WTC11 (cell line): ENCODE measurements around the gene SNAP47. TPM values are rescaled to one million over a fixed set of nuclear protein-coding genes. Genes with fewer than 3 reads are reported as not detected.

Experiments
- ATAC-seq: fragments of 200-7000 bp; cut with Tn5 transposase; 2 replicates; pipeline ENCODE4 v1.10.0; 2021; ENCODE audit warnings: mild to moderate bottlenecking, moderate library complexity
- CTCF ChIA-PET: fragments of 300-600 bp; sonication (Branson Sonifier 250); formaldehyde crosslinking; loops from one replicate; lab custom pipeline; 2021; ENCODE audit warnings: antibody characterized with exemption; lab: Charles Lee
- POLR2A ChIA-PET: fragments of 350-600 bp; sonication (Branson Sonifier 250); formaldehyde crosslinking; loops from one replicate; lab custom pipeline; 2021; ENCODE audit warnings: antibody characterized with exemption; lab: Charles Lee
- DNase-seq: peaks from one replicate; pipeline ENCODE4 v3.0.0; 2021; ENCODE audit warnings: low spot score
- H3K27ac Mint-ChIP-seq: 2 replicates; pipeline ENCODE4 v1.8.0; 2021; ENCODE audit warnings: mixed read lengths
- H3K27me3 Mint-ChIP-seq: 2 replicates; pipeline ENCODE4 v1.8.0; 2021; ENCODE audit warnings: low read depth, mild to moderate bottlenecking, moderate library complexity, mixed read lengths
- H3K36me3 Mint-ChIP-seq: 2 replicates; pipeline ENCODE4 v1.8.0; 2021; ENCODE audit warnings: mixed read lengths
- H3K4me1 Mint-ChIP-seq: 2 replicates; pipeline ENCODE4 v1.8.0; 2022; ENCODE audit warnings: mixed read lengths
- H3K4me3 Mint-ChIP-seq: 2 replicates; pipeline ENCODE4 v1.8.0; 2021; ENCODE audit warnings: mild to moderate bottlenecking, moderate library complexity, mixed read lengths
- H3K9me3 Mint-ChIP-seq: 2 replicates; pipeline ENCODE4 v1.8.0; 2021; ENCODE audit warnings: mixed read lengths
- ARID4B ChIP-seq: sonication (generic); formaldehyde crosslinking; IDR thresholded peaks from 2 replicates; pipeline ENCODE4 v1.8.0; 2023; ENCODE audit warnings: missing genetic modification reagents, mild to moderate bottlenecking, borderline replicate concordance
- ATF3 ChIP-seq: sonication (generic); formaldehyde crosslinking; conservative IDR thresholded peaks from 2 replicates; pipeline ENCODE4 v1.8.1; 2022; ENCODE audit warnings: mild to moderate bottlenecking, missing genetic modification reagents
- E2F5 ChIP-seq: sonication (generic); formaldehyde crosslinking; IDR thresholded peaks from 2 replicates; pipeline ENCODE4 v1.8.1; 2022; ENCODE audit warnings: mild to moderate bottlenecking, moderate library complexity, missing genetic modification reagents
- ESRRA ChIP-seq: sonication (generic); formaldehyde crosslinking; IDR thresholded peaks from 2 replicates; pipeline ENCODE4 v1.8.1; 2022; ENCODE audit warnings: mild to moderate bottlenecking, missing genetic modification reagents, borderline replicate concordance
- HMGXB4 ChIP-seq: sonication (generic); formaldehyde crosslinking; IDR thresholded peaks from 2 replicates; pipeline ENCODE4 v1.8.1; 2023; ENCODE audit warnings: mild to moderate bottlenecking, moderate library complexity, missing genetic modification reagents
- JAZF1 ChIP-seq: fragments of 250-450 bp; sonication (Bioruptor Pico); IDR thresholded peaks from 2 replicates; pipeline ENCODE4 v1.9.0; 2021; ENCODE audit warnings: moderate library complexity, mild to moderate bottlenecking, inconsistent platforms
- MYBL2 ChIP-seq: sonication (generic); formaldehyde crosslinking; IDR thresholded peaks from 2 replicates; pipeline ENCODE4 v1.8.1; 2023; ENCODE audit warnings: mild to moderate bottlenecking, moderate library complexity, missing genetic modification reagents
- NR3C1 ChIP-seq: sonication (generic); formaldehyde crosslinking; conservative IDR thresholded peaks from 2 replicates; pipeline ENCODE4 v1.8.1; 2023; ENCODE audit warnings: low read depth, mild to moderate bottlenecking, missing genetic modification reagents
- PRDM15 ChIP-seq: sonication (generic); formaldehyde crosslinking; IDR thresholded peaks from 2 replicates; pipeline ENCODE4 v1.8.0; 2022; ENCODE audit warnings: missing genetic modification reagents
- TEAD4 ChIP-seq: sonication (generic); formaldehyde crosslinking; IDR thresholded peaks from 2 replicates; pipeline ENCODE4 v1.8.0; 2022; ENCODE audit warnings: mild to moderate bottlenecking, missing genetic modification reagents
- USF2 ChIP-seq: sonication (generic); formaldehyde crosslinking; IDR thresholded peaks from 2 replicates; pipeline ENCODE4 v1.8.1; 2023; ENCODE audit warnings: mild to moderate bottlenecking, missing genetic modification reagents, moderate library complexity
- ZMAT4 ChIP-seq: fragments of 250-450 bp; sonication (Bioruptor Pico); IDR thresholded peaks from 2 replicates; pipeline ENCODE4 v1.9.0; 2021; ENCODE audit warnings: mild to moderate bottlenecking
- ZSCAN18 ChIP-seq: fragments of 250-450 bp; sonication (Bioruptor Pico); IDR thresholded peaks from 2 replicates; pipeline ENCODE4 v2.1.2; 2022; ENCODE audit warnings: mild to moderate bottlenecking, moderate library complexity
- total RNA-seq: library from RNA; stranded (reverse); gene quantifications from 3 replicates; pipeline ENCODE4 v1.2.3, GENCODE V29; 2021

SNAP47 gene
- total RNA-seq, 1 experiment from 2014 or later: 50.8 TPM

GRCh38 chr1:227738820-227739219 lies 3.6 kb downstream of the SNAP47 start:
- Mint-ChIP-seq H3K27me3 (no peaks in the 10 kb centered on the region), H3K27ac (no peak overlapping the region), H3K4me3 (no peak overlapping the region), H3K36me3 (no peaks in the 10 kb centered on the region), H3K9me3 (no peaks in the 10 kb centered on the region), H3K4me1 (peaks cover 22% of the 10 kb centered on the region)
- DNase-seq (no peak), ATAC-seq (no peak)
- CTCF ChIA-PET: no interaction called here
- POLR2A ChIA-PET: no interaction called here
- no peak for TF ChIP-seq JAZF1 (CRISPR knock-in tag)
- no peak for TF ChIP-seq ZMAT4 (CRISPR knock-in tag)
- TF ChIP-seq E2F5: no peak
- TF ChIP-seq TEAD4 (CRISPR knock-in tag): no peak
- TF ChIP-seq ARID4B (CRISPR knock-in tag): no peak
- no peak for TF ChIP-seq ESRRA (CRISPR knock-in tag)

- DNase-seq: no peak
- CTCF ChIA-PET: no interaction called here
- no peaks in the 10 kb centered on the region for H3K36me3 Mint-ChIP-seq
- no peaks in the 10 kb centered on the region for H3K27me3 Mint-ChIP-seq
- TF ChIP-seq USF2 (CRISPR knock-in tag): no peak
- TF ChIP-seq NR3C1 (CRISPR knock-in tag): no peak
- no peak for TF ChIP-seq PRDM15 (CRISPR knock-in tag)
- no peak for TF ChIP-seq HMGXB4 (CRISPR knock-in tag)
- TF ChIP-seq ATF3 (CRISPR knock-in tag): no peak
- TF ChIP-seq ZSCAN18 (CRISPR knock-in tag): no peak
- no peak for TF ChIP-seq MYBL2 (CRISPR knock-in tag)
- TF ChIP-seq, all 79 proteins: peak for 0
- POLR2A ChIA-PET: no interaction called here
- ATAC-seq: no peak
- Mint-ChIP-seq H3K4me3 (no peak overlapping the region), H3K9me3 (no peaks in the 10 kb centered on the region), H3K27ac (no peak overlapping the region), H3K4me1 (peaks cover 18% of the 10 kb centered on the region)
Measured at GRCh38 chr1:227739636-227740035, 4.4 kb downstream of the SNAP47 start.
